Stimulated activated CD4-positive, alpha-beta T cell treated with anti-CD3 and anti-CD28 coated beads, TNF-alpha, amount 100 ng/mL, for 48 hours (primary cell): ENCODE data around the gene MEOX1.
"Not testable (repeated sequence)": the region's sequence is repeated elsewhere in the genome, so short reads cannot be mapped to it uniquely, and the experiment has no call there.

Source experiments
- DNase-seq, 3 donors: peaks; one replicate each; pipeline ENCODE4 v3.0.0-alpha.2; 2020; ENCODE audit warnings: low read depth in 3 of 3

Gene MEOX1

DNA sequence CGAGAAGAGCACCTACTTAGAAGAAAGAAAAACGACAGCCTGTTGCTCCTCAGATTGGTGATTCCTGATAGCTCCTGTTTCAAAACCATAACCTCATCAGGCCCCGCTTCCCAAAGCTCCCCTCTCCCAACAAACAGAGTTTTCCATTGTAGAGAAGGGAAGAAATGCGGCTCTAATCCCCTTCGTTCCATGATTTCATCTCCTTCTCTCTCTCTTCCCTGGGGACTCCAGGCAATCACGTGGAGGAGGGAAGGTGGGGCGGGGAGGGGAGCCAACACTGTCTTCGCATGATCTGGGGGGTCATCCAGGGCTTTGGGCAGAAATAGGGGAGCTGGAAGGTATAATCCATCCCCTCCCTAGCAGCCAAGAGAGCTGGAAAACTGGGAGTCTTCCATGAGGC is 43.4 kb downstream of the MEOX1 start:
- DNase-seq, result no peak

- DNase-seq, result no peak
Observed at GRCh38 chr17:43616852-43617251, 44.9 kb downstream of the MEOX1 start.

GRCh38 chr17:43616421-43616820 is 45.3 kb downstream of the MEOX1 start:
- DNase-seq, result no peak

- no peak for DNase-seq
Observed at GRCh38 chr17:43616029-43616351, 45.7 kb downstream of the MEOX1 start.

DNA sequence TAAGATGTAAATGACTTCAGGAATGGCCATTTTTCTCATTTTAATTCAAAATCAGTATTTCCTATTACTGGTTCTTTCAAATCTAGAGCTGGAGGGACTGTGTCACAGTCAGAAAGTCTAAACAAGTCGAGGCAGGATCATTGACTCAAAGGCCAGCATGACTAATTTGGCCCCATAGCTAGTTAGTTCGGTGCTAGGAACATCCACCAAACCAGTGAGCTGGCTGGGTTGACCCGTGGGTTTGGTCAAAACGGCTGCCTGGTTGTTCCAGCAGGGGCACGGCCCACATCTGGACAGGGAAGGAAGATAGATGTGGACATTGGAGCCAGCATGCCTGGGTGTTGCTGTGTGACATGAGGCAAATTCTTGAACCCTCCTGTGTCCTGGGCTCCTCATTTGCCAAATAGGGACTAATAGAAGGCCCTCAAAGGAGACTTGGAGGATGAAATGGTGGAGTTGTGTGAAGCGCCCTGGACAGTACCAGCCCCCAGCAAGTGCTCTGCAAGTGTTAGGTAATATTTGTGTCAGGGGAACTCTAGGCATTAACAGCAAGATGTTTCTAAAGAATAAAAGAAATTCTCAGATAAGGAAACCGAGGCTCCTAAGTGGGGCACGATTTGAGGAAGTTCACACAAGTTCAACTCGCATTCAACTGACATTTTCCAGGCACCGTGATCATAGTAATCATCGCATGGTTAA is 46.2 kb downstream of the MEOX1 start:
- no peak for DNase-seq

- DNase-seq, result no peak
Observed at GRCh38 chr17:43614561-43614960, 47.2 kb downstream of the MEOX1 start.

DNA sequence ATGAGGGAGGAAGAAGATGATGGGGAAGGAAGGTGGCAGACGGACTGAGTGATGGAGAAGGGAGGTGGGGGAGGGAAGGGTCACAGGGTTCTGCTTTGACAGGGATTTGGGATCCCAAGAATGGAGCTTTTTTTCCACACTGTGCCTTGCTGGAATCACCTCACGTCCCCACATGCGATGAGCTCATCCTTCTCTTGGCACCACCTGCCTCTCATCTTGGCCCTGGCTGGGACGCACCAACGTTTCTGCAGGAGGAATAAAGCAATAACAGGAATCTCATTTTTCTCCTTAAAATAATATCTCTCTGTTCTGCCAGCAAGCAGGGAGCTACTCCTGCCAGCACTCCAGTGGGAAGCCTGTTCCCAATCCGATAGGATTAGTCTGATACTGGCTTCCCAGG is 47.8 kb downstream of the MEOX1 start:
- DNase-seq, result no peak

DNA sequence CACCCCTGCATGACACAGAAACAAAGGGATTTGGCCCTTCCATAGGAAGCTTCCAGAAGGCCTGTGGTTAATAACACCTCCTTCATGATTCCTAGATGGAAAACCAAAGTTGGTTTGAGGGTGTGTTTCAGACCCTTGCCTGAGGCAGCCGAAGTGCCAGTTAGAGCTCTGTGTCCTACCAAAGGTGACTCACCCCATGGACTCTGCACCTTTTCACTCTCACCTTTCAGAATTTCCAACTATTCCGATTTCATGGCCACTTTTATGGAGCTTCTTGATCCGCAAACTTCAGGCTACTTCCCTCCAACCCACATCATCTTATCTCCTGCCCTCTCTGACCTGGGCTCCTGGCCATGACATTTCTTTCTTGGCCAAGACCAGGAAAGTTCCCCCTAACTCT is 49.2 kb downstream of the MEOX1 start:
- DNase-seq, result no peak

DNA sequence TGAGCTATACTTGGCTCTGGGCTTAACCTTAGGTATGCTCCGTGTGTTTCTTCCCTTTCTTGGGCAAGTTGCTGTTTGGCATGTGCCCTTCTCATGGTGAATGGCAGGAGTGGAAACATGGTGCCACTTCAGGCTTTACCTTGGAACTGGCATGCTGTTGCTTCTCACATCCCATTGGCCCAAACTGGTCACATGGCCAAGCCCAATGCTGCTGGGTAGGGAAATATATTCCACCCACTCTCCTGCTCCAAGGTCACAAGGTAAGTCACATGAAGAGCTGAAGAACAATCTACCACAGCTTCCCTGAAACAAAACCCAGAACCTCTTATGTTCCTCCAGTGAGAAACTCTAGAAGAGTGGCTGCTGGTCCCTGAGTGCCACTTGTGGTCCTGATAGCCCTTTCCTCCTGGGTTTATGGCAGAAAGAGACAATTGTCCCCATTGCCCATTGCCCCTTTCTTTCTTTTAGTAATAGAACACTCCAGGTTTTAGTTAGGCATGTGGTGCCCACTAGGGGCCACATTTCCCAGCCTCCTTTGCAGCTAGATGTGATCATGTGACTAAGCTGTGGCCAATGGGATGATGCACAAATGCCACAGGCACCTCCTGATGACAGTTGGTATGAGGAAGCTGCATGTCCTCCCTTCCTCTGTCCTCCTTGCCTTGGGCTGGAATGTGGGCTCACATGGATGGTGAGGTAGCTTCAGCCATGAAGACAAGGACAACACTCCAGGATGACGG is 50.3 kb downstream of the MEOX1 start:
- DNase-seq, result no peak

GRCh38 chr17:43609613-43610385 is 51.9 kb downstream of the MEOX1 start:
- DNase-seq, result no peak

GRCh38 chr17:43608313-43608712 is 53.4 kb downstream of the MEOX1 start:
- peak; percentile 46 to 75 (median 54) for DNase-seq

GRCh38 chr17:43604549-43604948 is 57.2 kb downstream of the MEOX1 start:
- no peak for DNase-seq

GRCh38 chr17:43603321-43603720 is 58.4 kb downstream of the MEOX1 start:
- DNase-seq, result no peak

DNA sequence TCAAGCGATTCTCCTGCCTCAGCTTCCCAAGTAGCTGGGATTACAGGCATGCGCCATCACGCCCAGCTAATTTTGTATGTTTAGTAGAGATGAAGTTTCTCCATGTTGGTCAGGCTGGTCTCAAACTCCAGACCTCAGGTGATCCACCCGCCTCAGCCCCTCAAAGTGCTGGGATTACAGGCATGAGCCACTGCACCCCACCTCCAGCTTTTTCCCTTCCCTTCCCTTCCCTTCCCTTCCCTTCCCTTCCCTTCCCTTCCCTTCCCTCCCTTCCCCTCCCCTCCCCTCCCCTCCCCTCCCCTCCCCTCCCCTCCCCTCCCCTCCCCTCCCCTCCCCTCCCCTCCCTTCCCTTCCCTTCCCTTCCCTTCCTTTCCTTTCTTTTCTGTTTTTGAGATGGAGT is 59.2 kb downstream of the MEOX1 start:
- DNase-seq, result not testable (repeated sequence)

- DNase-seq, result no peak
Observed at GRCh38 chr17:43601280-43602039, 60.3 kb downstream of the MEOX1 start.

- no peak for DNase-seq
Observed at GRCh38 chr17:43599835-43600234, 61.9 kb downstream of the MEOX1 start.

GRCh38 chr17:43599046-43599395 is 62.7 kb downstream of the MEOX1 start:
- no peak for DNase-seq

- DNase-seq, result no peak
Observed at GRCh38 chr17:43598357-43599045, 63.2 kb downstream of the MEOX1 start.

GRCh38 chr17:43597624-43598356 is 63.9 kb downstream of the MEOX1 start:
- DNase-seq, result no peak

DNA sequence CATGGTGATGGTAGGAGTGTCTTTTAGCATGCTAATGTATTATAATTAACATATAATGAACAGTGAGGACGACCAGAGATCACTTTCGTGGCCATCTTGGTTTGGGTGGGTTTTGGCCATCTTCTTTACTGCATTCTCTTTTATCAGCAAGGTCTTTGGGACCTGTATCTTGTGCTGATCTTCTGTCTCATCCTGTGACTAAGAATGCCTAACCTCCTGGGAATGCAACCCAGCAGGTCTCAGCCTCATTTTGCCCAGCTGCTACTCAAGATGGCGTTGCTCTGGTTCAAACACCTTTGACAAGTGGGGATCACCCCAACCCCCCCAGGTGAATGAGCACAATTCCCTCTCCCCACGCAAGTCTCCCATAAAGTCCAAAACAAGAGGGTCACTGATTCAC is 66.3 kb downstream of the MEOX1 start:
- DNase-seq, result no peak
